Esophagus (tissue), 2 donors: ENCODE data around the gene ADAM11. TPM values are rescaled to one million over a fixed set of nuclear protein-coding genes. Genes with fewer than 3 reads are reported as not detected.

Source experiments
- H3K27ac ChIP-seq, 2 donors: one replicate each; pipeline ENCODE4 v1.5.1; 2013; ENCODE audit warnings: low read depth in 2 of 2, mild to moderate bottlenecking in 2 of 2, inconsistent platforms in 1 of 2, low read length in 1 of 2, moderate library complexity in 1 of 2
- H3K27me3 ChIP-seq, 2 donors: one replicate each; pipeline ENCODE4 v1.6.1; 2013; ENCODE audit warnings: low read length in 2 of 2, control low read depth in 1 of 2, mild to moderate bottlenecking in 1 of 2; ENCODE audit not compliant: insufficient read depth in 2 of 2, control insufficient read depth in 1 of 2
- H3K36me3 ChIP-seq, 2 donors: one replicate each; pipeline ENCODE4 v1.6.1; 2013; ENCODE audit warnings: low read length in 1 of 2; ENCODE audit not compliant: control insufficient read depth in 2 of 2, insufficient read depth in 2 of 2
- H3K4me1 ChIP-seq, 2 donors: one replicate each; pipeline ENCODE4 v1.6.1; 2013; ENCODE audit warnings: low read length in 1 of 2; ENCODE audit not compliant: control insufficient read depth in 2 of 2, insufficient read depth in 2 of 2
- H3K4me3 ChIP-seq, 2 donors: one replicate each; pipeline ENCODE4 v1.5.1; 2013; ENCODE audit warnings: low read length in 2 of 2, mild to moderate bottlenecking in 2 of 2, low read depth in 1 of 2, moderate library complexity in 1 of 2
- H3K9me3 ChIP-seq, 2 donors: one replicate each; pipeline ENCODE4 v1.6.1; 2013; ENCODE audit warnings: mild to moderate bottlenecking in 2 of 2, low read depth in 1 of 2, low read length in 1 of 2, moderate library complexity in 1 of 2; ENCODE audit not compliant: control insufficient read depth in 2 of 2, insufficient read depth in 1 of 2
- WGBS, 2 donors: extraction: QIAGEN DNeasy Blood & Tissue Kit; methylation state at CpG; one replicate each; pipeline ENCODE4 v1.1.7; 2013; 5-methylcytosine and 5-hydroxymethylcytosine counted together
- polyA plus RNA-seq, 2 donors: library from polyadenylated mRNA; stranded (reverse); fragments of 200-250 nt; gene quantifications; one replicate each; pipeline ENCODE4 v1.2.3, GENCODE V29; 2013
- donor health status: healthy with polysubstance abuse.
- donor health status: Bipolar disorder and iron deficiency.

ADAM11 gene
- polyA plus RNA-seq, 2 donors = 0.55 to 0.59 TPM

- 43 to 70% methylated on average over 6 of the region's 6 CpGs for WGBS, 2 donors
- Histone ChIP-seq H3K4me1 (peaks cover 0 to 5% of the 10 kb centered on the region in 2 donors), H3K27ac (no peak overlapping the region), H3K4me3 (no peak overlapping the region), H3K9me3 (no peaks in the 10 kb centered on the region), H3K36me3 (no peaks in the 10 kb centered on the region), H3K27me3 (no peaks in the 10 kb centered on the region)
Observed at GRCh38 chr17:44773140-44773539, 14.4 kb downstream of the ADAM11 start.

GRCh38 chr17:44774271-44775135, 15.7 kb downstream of the ADAM11 start:
- no peaks in the 10 kb centered on the region for H3K36me3 ChIP-seq
- H3K27me3 ChIP-seq = no peaks in the 10 kb centered on the region
- peaks cover 0 to 5% of the 10 kb centered on the region in 2 donors for H3K4me1 ChIP-seq
- 13 to 18% methylated on average over 37 to 42 of the region's 42 CpGs for WGBS, 2 donors
- H3K27ac ChIP-seq = peak overlapping the region; percentile 43 to 69
- no peaks in the 10 kb centered on the region for H3K9me3 ChIP-seq
- H3K4me3 ChIP-seq = peak overlapping the region; percentile 48 to 50

- H3K4me1 ChIP-seq = peaks cover 0 to 5% of the 10 kb centered on the region in 2 donors
- H3K9me3 ChIP-seq = no peaks in the 10 kb centered on the region
- no peaks in the 10 kb centered on the region for H3K27me3 ChIP-seq
- H3K36me3 ChIP-seq = no peaks in the 10 kb centered on the region
- WGBS, 2 donors = 0 to 1% methylated on average over 44 to 50 of the region's 50 CpGs
- peak overlapping the region; percentile 48 to 50 for H3K4me3 ChIP-seq
- peak overlapping the region; percentile 43 to 69 for H3K27ac ChIP-seq
Observed at GRCh38 chr17:44775136-44775837, 16.5 kb downstream of the ADAM11 start.

- peak overlapping the region in 1 of 2 donors; percentile 27 for H3K27ac ChIP-seq
- H3K4me1 ChIP-seq = peaks cover 0 to 5% of the 10 kb centered on the region in 2 donors
- H3K9me3 ChIP-seq = no peaks in the 10 kb centered on the region
- no peaks in the 10 kb centered on the region for H3K36me3 ChIP-seq
- no peaks in the 10 kb centered on the region for H3K27me3 ChIP-seq
- WGBS, 2 donors = 8 to 10% methylated on average over 39 to 43 of the region's 43 CpGs
- H3K4me3 ChIP-seq = peak overlapping the region; percentile 39 to 41
Observed at GRCh38 chr17:44775838-44776621, 17.2 kb downstream of the ADAM11 start.

- Histone ChIP-seq H3K4me1 (peaks cover 0 to 5% of the 10 kb centered on the region in 2 donors), H3K9me3 (no peaks in the 10 kb centered on the region), H3K4me3 (no peak overlapping the region), H3K36me3 (no peaks in the 10 kb centered on the region), H3K27me3 (no peaks in the 10 kb centered on the region), H3K27ac (no peak overlapping the region)
- 82 to 85% methylated on average over 19 of the region's 19 CpGs for WGBS, 2 donors
Observed at GRCh38 chr17:44776628-44777393, 18.0 kb downstream of the ADAM11 start.

- Histone ChIP-seq H3K36me3 (no peaks in the 10 kb centered on the region), H3K27me3 (no peaks in the 10 kb centered on the region), H3K27ac (no peak overlapping the region), H3K4me1 (peaks cover 0 to 5% of the 10 kb centered on the region in 2 donors), H3K9me3 (no peaks in the 10 kb centered on the region), H3K4me3 (no peak overlapping the region)
- 81 to 82% methylated on average over 17 to 20 of the region's 20 CpGs for WGBS, 2 donors
Observed at GRCh38 chr17:44777394-44778348, 18.9 kb downstream of the ADAM11 start.

GRCh38 chr17:44778656-44779210, 19.9 kb downstream of the ADAM11 start:
- Histone ChIP-seq H3K36me3 (no peaks in the 10 kb centered on the region), H3K27me3 (no peaks in the 10 kb centered on the region), H3K4me1 (peaks cover 0 to 5% of the 10 kb centered on the region in 2 donors), H3K9me3 (no peaks in the 10 kb centered on the region), H3K4me3 (no peak overlapping the region), H3K27ac (no peak overlapping the region)
- 19 to 26% methylated on average over 9 to 10 of the region's 10 CpGs for WGBS, 2 donors
